ENCODE measurements around the gene PITPNC1. TPM values are rescaled to one million over a fixed set of nuclear protein-coding genes. Genes with fewer than 3 reads are reported as not detected.

Gene PITPNC1
- total RNA-seq, 4 donors from 2014 or later, result 9.1 to 15.1 (median 13.3) TPM

- no peak for DNase-seq
- intact Hi-C loops (cut with DNase I), result no loop called here
- WGBS, 2 donors, result 87 to 100% methylated on average over 4 of the region's 4 CpGs
- peaks cover 0 to 5% (median 0%) of the 10 kb centered on the region in 3 donors for H3K36me3 ChIP-seq
- no peak overlapping the region for H3K4me3 ChIP-seq
- TF ChIP-seq POLR2A (IDR thresholded peaks at IDR 0.05), result no peak
- TF ChIP-seq, protein P1, sequence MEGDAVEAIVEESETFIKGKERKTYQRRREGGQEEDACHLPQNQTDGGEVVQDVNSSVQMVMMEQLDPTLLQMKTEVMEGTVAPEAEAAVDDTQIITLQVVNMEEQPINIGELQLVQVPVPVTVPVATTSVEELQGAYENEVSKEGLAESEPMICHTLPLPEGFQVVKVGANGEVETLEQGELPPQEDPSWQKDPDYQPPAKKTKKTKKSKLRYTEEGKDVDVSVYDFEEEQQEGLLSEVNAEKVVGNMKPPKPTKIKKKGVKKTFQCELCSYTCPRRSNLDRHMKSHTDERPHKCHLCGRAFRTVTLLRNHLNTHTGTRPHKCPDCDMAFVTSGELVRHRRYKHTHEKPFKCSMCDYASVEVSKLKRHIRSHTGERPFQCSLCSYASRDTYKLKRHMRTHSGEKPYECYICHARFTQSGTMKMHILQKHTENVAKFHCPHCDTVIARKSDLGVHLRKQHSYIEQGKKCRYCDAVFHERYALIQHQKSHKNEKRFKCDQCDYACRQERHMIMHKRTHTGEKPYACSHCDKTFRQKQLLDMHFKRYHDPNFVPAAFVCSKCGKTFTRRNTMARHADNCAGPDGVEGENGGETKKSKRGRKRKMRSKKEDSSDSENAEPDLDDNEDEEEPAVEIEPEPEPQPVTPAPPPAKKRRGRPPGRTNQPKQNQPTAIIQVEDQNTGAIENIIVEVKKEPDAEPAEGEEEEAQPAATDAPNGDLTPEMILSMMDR (IDR thresholded peaks at IDR 0.05), result no peak
- no peaks in the 10 kb centered on the region for H3K9me3 ChIP-seq
- H3K27ac ChIP-seq, result no peak overlapping the region
- no peaks in the 10 kb centered on the region for H3K27me3 ChIP-seq
- H3K4me1 ChIP-seq, result peaks cover 0 to 18% (median 0%) of the 10 kb centered on the region in 3 donors
These were observed 280.5 kb downstream of the PITPNC1 start for GRCh38 chr17:67657596-67657995.

GRCh38 chr17:67658265-67658664 is 281.2 kb downstream of the PITPNC1 start:
- 84 to 99% methylated on average over 4 of the region's 4 CpGs for WGBS, 2 donors
- Histone ChIP-seq H3K4me3 (no peak overlapping the region), H3K9me3 (no peaks in the 10 kb centered on the region), H3K27me3 (no peaks in the 10 kb centered on the region), H3K27ac (no peak overlapping the region), H3K36me3 (peaks cover 0 to 5% (median 0%) of the 10 kb centered on the region in 3 donors), H3K4me1 (peaks cover 0 to 18% (median 0%) of the 10 kb centered on the region in 3 donors)
- no peak for TF ChIP-seq POLR2A (IDR thresholded peaks at IDR 0.05)
- TF ChIP-seq, protein P1 (IDR thresholded peaks at IDR 0.05), result no peak
- intact Hi-C loops (cut with DNase I), result no loop called here
- DNase-seq, result no peak

DNA sequence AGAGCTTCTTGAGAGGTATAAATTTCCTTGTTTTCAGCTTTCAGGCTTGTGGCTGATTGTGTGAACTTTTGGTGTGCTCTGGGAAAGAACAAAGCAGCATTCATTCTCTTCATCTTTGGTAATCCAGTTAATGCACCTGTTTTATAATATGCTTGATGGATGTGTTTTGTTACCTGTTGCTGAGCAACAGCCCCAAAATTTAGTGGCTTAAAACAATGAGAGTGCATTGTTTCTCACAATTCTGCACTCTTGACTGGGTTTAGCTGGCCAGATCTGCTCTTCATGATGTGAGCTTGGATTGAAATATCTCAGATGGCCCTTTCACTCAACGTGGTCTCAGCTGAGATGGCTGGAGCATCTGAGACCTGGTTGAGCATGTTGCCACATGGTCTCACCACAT is 281.9 kb downstream of the PITPNC1 start:
- Histone ChIP-seq H3K4me1 (peaks cover 0 to 18% (median 0%) of the 10 kb centered on the region in 3 donors), H3K9me3 (no peaks in the 10 kb centered on the region), H3K4me3 (no peak overlapping the region), H3K27me3 (no peaks in the 10 kb centered on the region), H3K27ac (no peak overlapping the region), H3K36me3 (no peaks in the 10 kb centered on the region)
- TF ChIP-seq, protein P1 (IDR thresholded peaks at IDR 0.05), result no peak
- no peak for TF ChIP-seq POLR2A (IDR thresholded peaks at IDR 0.05)
- DNase-seq, result no peak
- intact Hi-C loops (cut with DNase I), result no loop called here
- WGBS, 2 donors, result 56 to 75% methylated on average over 1 of the region's 1 CpG

DNA sequence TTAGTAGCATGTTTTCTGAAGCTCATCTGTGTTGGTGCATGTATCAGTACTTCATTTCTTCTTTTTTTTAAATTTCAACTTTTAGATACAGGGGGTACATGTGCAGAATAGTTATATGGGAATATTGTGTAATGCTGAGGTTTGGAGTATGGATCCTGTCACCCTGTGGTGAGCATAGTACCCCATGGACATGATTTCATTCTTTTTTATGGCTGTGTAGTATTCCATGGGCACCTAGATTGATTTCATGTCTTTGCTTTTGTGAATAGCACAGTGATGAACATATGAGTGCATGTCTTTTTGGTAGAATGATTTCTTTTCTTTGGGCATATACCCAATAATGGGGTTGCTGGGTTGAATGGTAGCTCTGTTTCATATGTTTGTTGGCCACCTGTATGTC is 285.6 kb downstream of the PITPNC1 start:
- Histone ChIP-seq H3K4me1 (peaks cover 0 to 18% (median 0%) of the 10 kb centered on the region in 3 donors), H3K36me3 (no peaks in the 10 kb centered on the region), H3K9me3 (no peaks in the 10 kb centered on the region), H3K4me3 (no peak overlapping the region), H3K27ac (no peak overlapping the region), H3K27me3 (no peaks in the 10 kb centered on the region)
- intact Hi-C loops (cut with DNase I), result no loop called here
- TF ChIP-seq, protein P1 (IDR thresholded peaks at IDR 0.05), result no peak
- DNase-seq, result no peak

DNA sequence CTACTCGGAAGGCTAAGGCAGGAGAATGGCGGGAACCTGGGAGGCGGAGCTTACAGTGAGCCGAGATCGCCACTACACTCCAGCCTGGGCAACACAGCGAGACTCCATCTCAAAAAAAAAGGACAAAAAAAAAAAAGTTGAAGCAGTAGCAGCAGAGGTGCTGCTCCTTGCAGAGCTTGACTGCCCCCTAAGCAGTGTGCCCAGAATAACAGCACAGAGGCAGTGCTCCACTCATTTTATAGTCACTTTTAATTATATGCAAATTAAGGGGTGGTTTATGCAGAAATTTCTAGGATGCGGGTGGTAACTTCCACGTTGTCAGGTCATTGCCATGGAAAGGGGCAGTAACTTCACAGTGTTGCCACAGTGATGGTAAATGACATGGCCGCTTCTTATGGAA is 286.4 kb downstream of the PITPNC1 start:
- no peak for TF ChIP-seq POLR2A (IDR thresholded peaks at IDR 0.05)
- TF ChIP-seq, protein P1 (IDR thresholded peaks at IDR 0.05), result no peak
- Histone ChIP-seq H3K27ac (no peak overlapping the region), H3K27me3 (no peaks in the 10 kb centered on the region), H3K4me3 (no peak overlapping the region), H3K36me3 (no peaks in the 10 kb centered on the region), H3K9me3 (no peaks in the 10 kb centered on the region), H3K4me1 (peaks cover 0 to 11% (median 0%) of the 10 kb centered on the region in 3 donors)
- WGBS, 2 donors, result 91 to 92% methylated on average over 7 to 9 of the region's 9 CpGs
- intact Hi-C loops (cut with DNase I), result no loop called here
- DNase-seq, result no peak

All from esophagus squamous epithelium (tissue), 5 donors.